MCF 10A (cell line): ENCODE measurements around the gene ENG. TPM values are rescaled to one million over a fixed set of nuclear protein-coding genes. Genes with fewer than 3 reads are reported as not detected.

Experiments used
- BruUV-seq: library from RNA; stranded (reverse); fragments of 400-500 nt; replicated peaks from 2 replicates; lab custom pipeline; 2021; lab: Mats Ljungman, UMichigan
- CTCF ChIA-PET: fragments of 300-600 bp; sonication (Branson Sonifier 250); formaldehyde crosslinking; extraction: SDS; loops from one replicate; lab custom pipeline; 2021; ENCODE audit warnings: antibody characterized with exemption, inconsistent platforms; lab: Yijun Ruan, JAX
- POLR2A ChIA-PET: fragments of 300-600, 350-650 bp; sonication (Branson Sonifier 250); formaldehyde crosslinking; extraction: SDS; loops from one replicate; lab custom pipeline; 2020; ENCODE audit warnings: antibody characterized with exemption, inconsistent platforms; lab: Yijun Ruan, JAX
- DNase-seq: peaks from one replicate; pipeline ENCODE4 v3.0.0-alpha.2; 2018; ENCODE audit not compliant: unreplicated experiment
- H3K27ac Mint-ChIP-seq: one replicate; pipeline ENCODE4 v1.8.0; 2022; ENCODE audit warnings: mild to moderate bottlenecking, low read depth, mixed read lengths; ENCODE audit not compliant: unreplicated experiment
- H3K27me3 Mint-ChIP-seq: one replicate; pipeline ENCODE4 v1.8.0; 2022; ENCODE audit warnings: mixed read lengths; ENCODE audit not compliant: insufficient read depth, unreplicated experiment
- H3K36me3 Mint-ChIP-seq: one replicate; pipeline ENCODE4 v1.8.0; 2022; ENCODE audit warnings: mild to moderate bottlenecking, moderate library complexity, mixed read lengths; ENCODE audit not compliant: insufficient read depth, unreplicated experiment
- H3K4me1 Mint-ChIP-seq: one replicate; pipeline ENCODE4 v1.8.0; 2022; ENCODE audit warnings: mixed read lengths; ENCODE audit not compliant: insufficient read depth, unreplicated experiment
- H3K4me3 Mint-ChIP-seq: one replicate; pipeline ENCODE4 v1.8.0; 2022; ENCODE audit warnings: mild to moderate bottlenecking, moderate library complexity, mixed read lengths; ENCODE audit not compliant: unreplicated experiment
- H3K9me3 Mint-ChIP-seq: one replicate; pipeline ENCODE4 v1.8.0; 2022; ENCODE audit warnings: mixed read lengths; ENCODE audit not compliant: unreplicated experiment
- intact Hi-C: fragments of 100-400 bp; cut with micrococcal nuclease; formaldehyde crosslinking; loops from 2 replicates; pipeline ENCODE4 v1.14.1; 2022
- total RNA-seq: library from RNA; stranded (reverse); gene quantifications from 2 replicates; pipeline ENCODE4 v1.2.3, GENCODE V29; 2022
- TF ChIP-seq, protein P1 (sequence below): fragments of 200-600 bp; IDR thresholded peaks from one replicate; pipeline ENCODE4 v1.8.0; 2022; ENCODE audit warnings: antibody characterized with exemption, mild to moderate bottlenecking; ENCODE audit not compliant: unreplicated experiment

The ENG gene
- total RNA-seq, 1 experiment from 2014 or later: 22.1 TPM

DNA sequence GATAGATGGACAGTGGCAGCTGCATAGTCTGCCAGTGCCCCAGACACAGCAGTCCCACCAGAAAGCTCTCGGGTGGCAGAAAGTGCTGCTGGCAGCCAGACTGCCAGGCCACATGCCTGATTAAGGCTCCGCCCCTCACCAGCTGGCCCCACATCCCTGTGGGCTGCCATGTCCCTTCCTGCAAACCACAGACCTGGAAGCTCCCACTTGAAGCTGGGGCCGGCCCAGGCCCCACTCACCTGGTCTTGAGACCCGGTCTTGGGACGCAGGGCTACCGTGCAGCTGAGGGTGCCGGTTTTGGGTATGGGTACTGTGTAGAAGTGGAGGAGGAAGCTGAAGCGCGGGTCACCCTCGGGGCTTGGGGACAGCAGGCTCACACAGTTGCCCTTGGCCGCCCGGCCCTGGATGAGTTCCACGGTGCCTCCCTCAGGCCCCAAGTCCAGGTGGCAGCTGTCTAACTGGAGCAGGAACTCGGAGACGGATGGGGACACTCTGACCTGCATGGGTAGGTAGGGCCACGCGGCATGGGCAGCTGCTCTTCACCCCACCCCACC lies 36.5 kb downstream of the ENG start:
- no peak for DNase-seq
- Mint-ChIP-seq H3K4me3 (no peak overlapping the region), H3K36me3 (peaks cover 58% of the 10 kb centered on the region), H3K27ac (peak overlapping the region; percentile 65), H3K9me3 (no peaks in the 10 kb centered on the region), H3K27me3 (no peaks in the 10 kb centered on the region), H3K4me1 (no peaks in the 10 kb centered on the region)
- TF ChIP-seq, protein P1, sequence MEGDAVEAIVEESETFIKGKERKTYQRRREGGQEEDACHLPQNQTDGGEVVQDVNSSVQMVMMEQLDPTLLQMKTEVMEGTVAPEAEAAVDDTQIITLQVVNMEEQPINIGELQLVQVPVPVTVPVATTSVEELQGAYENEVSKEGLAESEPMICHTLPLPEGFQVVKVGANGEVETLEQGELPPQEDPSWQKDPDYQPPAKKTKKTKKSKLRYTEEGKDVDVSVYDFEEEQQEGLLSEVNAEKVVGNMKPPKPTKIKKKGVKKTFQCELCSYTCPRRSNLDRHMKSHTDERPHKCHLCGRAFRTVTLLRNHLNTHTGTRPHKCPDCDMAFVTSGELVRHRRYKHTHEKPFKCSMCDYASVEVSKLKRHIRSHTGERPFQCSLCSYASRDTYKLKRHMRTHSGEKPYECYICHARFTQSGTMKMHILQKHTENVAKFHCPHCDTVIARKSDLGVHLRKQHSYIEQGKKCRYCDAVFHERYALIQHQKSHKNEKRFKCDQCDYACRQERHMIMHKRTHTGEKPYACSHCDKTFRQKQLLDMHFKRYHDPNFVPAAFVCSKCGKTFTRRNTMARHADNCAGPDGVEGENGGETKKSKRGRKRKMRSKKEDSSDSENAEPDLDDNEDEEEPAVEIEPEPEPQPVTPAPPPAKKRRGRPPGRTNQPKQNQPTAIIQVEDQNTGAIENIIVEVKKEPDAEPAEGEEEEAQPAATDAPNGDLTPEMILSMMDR: no peak
- intact Hi-C loops: no loop called here
- ChIA-PET CTCF (interaction anchor here (0.5 to 1.1 kb wide), 4 partner anchors 8 to 319 kb away, joined by 3 to 4 read pairs (median 3); no protein-coding TSS in a partner anchor), POLR2A (interaction anchor here (0.5 to 1.8 kb wide), 5 partner anchors 14 to 64 kb away, joined by 3 to 7 read pairs (median 3); no protein-coding TSS in a partner anchor)
- no TSS peak for BruUV-seq

DNA sequence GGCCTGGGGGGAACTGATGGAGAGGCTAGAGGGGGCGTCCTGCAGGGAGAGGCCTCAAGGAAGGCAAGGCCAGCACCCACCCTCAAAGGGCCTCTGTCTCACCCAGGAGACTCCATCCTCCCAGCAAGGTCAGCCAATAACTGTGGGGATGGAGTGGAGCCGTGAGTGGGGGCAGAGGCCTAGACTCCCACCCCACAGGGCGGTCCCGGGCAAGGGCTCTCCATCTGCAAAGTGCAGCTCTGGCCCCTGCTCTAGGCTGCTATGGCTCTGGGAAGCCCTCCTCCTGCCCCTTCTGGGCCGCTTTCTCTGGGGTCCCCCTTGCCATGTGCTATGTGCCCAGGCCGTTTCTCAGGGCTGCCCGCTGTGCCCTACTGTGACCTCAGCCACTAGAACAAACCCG lies 37.7 kb downstream of the ENG start:
- CTCF ChIA-PET: interaction anchor here (0.6 to 1.1 kb wide), 2 partner anchors 9 to 53 kb away, joined by 3 to 4 read pairs; no protein-coding TSS in a partner anchor
- BruUV-seq: no TSS peak
- intact Hi-C loops: no loop called here
- peaks cover 70% of the 10 kb centered on the region for H3K36me3 Mint-ChIP-seq
- TF ChIP-seq, protein P1: no peak
- DNase-seq: no peak
- H3K4me1 Mint-ChIP-seq: no peaks in the 10 kb centered on the region
- POLR2A ChIA-PET: interaction anchor here (0.5 to 1.3 kb wide), 3 partner anchors 47 to 219 kb away, joined by 3 read pairs; no protein-coding TSS in a partner anchor
- no peak overlapping the region for H3K4me3 Mint-ChIP-seq
- no peak overlapping the region for H3K27ac Mint-ChIP-seq
- no peaks in the 10 kb centered on the region for H3K27me3 Mint-ChIP-seq
- no peaks in the 10 kb centered on the region for H3K9me3 Mint-ChIP-seq

DNA sequence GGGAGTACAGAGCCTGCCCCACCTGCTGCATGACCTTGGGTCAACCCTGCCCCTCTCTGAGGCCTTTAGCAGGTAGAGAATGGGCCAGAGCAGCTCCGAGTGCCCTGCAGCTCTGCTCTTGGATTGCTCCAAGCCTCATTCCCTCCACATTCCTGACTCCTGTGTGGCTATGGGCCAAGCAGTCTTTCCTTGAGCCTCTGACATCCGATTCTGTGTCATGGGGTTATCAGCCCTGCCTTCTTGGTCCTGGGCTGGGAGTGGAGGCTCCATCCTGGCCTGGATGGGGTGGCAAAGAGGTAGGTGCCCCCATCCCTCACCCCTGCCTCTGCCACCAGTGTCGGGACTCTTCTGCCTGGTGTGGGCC lies 38.1 kb downstream of the ENG start:
- BruUV-seq: no TSS peak
- Mint-ChIP-seq H3K4me3 (no peak overlapping the region), H3K27ac (no peak overlapping the region), H3K9me3 (no peaks in the 10 kb centered on the region), H3K27me3 (no peaks in the 10 kb centered on the region), H3K36me3 (peaks cover 74% of the 10 kb centered on the region), H3K4me1 (no peaks in the 10 kb centered on the region)
- TF ChIP-seq, protein P1: no peak
- no peak for DNase-seq
- ChIA-PET POLR2A (no interaction called here), CTCF (no interaction called here)
- intact Hi-C loops: no loop called here

DNA sequence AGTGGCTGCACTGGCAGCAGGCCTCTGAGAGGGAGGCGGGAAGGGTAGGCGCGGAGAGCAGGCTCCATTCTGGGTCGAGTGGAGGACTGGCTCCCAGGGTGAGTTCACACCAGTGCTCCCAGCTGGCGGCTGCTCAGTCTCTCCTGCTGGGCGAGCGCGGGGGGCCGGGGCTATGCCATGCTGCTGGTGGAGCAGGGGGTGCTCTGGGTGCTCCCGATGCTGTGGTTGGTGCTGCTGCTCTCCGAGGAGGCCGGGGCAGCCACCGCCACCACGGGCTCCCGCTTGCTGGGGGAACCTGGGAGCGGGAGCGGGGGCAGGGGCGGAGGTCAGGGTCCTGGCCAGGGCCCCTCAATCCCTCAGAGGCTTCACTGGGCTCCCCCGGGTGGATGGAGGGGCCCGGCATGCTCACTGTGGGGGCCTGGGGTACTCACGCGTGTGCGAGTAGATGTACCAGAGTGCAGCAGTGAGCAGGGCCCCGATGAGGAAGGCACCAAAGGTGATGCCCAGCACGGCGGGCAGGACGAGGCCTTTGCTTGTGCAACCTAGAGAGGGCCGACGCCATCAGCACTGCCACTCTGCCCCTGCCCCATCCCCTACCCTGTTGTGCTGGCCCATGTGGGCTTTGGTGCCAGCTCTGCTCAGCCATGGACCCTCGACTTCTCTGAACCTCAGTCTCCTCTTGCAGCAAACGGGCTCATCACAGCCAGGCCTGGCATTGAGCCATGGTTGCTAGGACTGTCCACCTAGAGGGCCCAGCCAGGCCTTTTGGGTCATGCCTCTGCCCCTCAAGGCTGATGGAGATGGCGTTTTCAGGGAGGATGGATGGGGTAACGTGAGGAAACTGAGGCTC lies 38.7 kb downstream of the ENG start:
- no peaks in the 10 kb centered on the region for H3K4me1 Mint-ChIP-seq
- no TSS peak for BruUV-seq
- DNase-seq: no peak
- intact Hi-C loops: no loop called here
- ChIA-PET POLR2A (no interaction called here), CTCF (interaction anchor here (1.2 kb wide), 1 partner anchor 105 kb away, joined by 3 read pairs; no protein-coding TSS in a partner anchor)
- no peak overlapping the region for H3K4me3 Mint-ChIP-seq
- H3K27me3 Mint-ChIP-seq: no peaks in the 10 kb centered on the region
- TF ChIP-seq, protein P1: no peak
- no peaks in the 10 kb centered on the region for H3K9me3 Mint-ChIP-seq
- H3K27ac Mint-ChIP-seq: no peak overlapping the region
- H3K36me3 Mint-ChIP-seq: peaks cover 80% of the 10 kb centered on the region
